Uterus (tissue), 2 donors: ENCODE measurements around the gene LENG9.

Experiments
- CTCF ChIP-seq, 4 experiments: fragments of 200-600 bp in 2 of 4; fragments of 450-650 bp in 2 of 4; sonication (generic) in 2 of 4; IDR thresholded peaks; one replicate each; pipeline ENCODE4 v1.5.1; 2016 to 2019; ENCODE audit warnings: antibody characterized with exemption in 4 of 4, mild to moderate bottlenecking in 2 of 4, moderate library complexity in 1 of 4
- POLR2A ChIP-seq, 2 donors: fragments of 450-650 bp; IDR thresholded peaks; one replicate each; pipeline ENCODE4 v1.6.1; 2016; ENCODE audit warnings: antibody characterized with exemption in 2 of 2, mild to moderate bottlenecking in 1 of 2, moderate library complexity in 1 of 2

- TF ChIP-seq POLR2A (IDR thresholded peaks at IDR 0.05) (no peak), CTCF (IDR thresholded peaks at IDR 0.05) (no peak)
Measured at GRCh38 chr19:54434873-54435214, 28.7 kb downstream of the LENG9 start.
